Medulla oblongata (tissue), 1 donor: ENCODE results near the gene TVP23A.
A peak's percentile ranks its signal among the peaks of the same experiment; 100 is the strongest.
"Not testable (repeated sequence)": the region's sequence is repeated elsewhere in the genome, so short reads cannot be mapped to it uniquely, and the experiment has no call there.

Experiments used
- DNase-seq: peaks from one replicate; pipeline ENCODE4 v3.0.0-alpha.2; 2015; ENCODE audit errors: extremely low spot score

Gene TVP23A

DNA sequence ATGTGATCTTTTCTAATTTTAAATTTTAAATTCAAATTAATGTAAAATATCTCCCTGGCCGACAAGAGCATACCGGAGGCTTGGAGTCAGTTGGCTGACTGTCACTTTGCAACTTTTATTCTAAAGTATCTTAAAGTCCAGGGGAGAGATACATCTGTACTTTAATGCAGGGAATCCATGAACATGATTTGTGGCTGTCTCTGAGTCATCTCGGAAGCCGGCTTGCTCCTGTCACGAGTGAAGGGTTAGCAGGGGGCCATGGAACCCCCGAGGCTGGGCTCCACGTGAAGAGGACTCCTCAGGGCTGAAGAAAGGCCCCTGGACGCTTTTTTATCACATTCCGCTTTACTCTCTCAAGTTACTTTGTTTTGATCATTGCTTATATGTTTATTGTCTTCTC is 13.3 kb downstream of the TVP23A start:
- no peak for DNase-seq

DNA sequence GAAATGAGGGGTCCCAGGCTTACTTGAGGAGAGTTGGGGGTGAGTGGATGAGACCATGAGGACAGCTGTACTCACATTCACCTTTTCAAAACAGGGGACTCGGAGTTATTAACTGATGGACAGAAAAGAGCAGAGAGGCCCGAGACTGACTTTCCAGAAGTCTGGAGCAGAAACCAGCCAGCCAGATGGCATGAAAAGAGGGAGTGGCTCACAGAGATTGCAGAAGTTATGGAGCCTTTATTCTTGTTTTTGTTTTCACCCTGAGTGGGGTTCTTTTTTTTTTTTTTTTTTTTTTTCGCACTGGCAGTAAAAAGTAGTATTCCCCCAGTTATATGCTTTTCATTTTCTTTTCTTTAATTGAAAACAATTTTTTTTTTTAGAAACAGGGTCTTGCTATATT is 18.9 kb downstream of the TVP23A start:
- no peak for DNase-seq

DNA sequence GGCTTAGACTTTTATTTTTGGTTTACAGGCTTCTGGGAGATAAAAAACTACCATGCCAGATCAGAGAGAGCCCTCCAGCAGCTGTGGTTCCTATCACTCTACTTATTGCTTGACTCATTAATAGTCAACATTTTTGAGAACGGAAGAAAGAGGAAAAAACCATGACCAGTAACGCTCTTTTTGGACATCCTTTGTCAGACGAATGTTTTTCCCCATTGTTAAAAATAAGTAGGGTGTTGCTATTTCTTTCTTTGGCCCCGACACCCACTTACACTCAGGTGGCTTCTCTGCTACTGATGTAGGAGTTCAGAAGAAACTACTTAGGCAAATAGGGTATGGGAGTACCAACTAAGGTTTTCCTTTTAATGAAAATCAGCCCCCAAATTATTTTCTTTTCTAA is 27.5 kb downstream of the TVP23A start:
- no peak for DNase-seq

DNA sequence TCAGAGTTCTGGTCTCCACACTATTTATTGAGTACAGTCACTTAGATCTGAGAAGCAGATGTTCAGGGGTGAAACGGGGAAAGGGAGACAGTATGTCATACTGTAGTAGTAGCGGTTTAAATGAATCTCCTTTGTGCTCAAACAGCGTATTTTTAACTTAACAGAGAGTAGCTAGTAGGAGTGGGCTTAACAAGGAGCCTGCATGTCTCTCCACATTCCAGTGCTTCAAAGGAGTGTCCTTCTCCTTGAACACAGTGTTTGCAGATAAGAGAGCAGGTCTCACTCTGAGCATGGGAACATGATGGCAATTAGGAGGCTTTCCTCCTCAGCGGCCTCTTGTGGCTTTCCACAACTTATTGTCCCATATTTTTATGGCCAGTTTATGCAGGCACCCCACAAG is 30.0 kb downstream of the TVP23A start:
- DNase-seq = not testable (repeated sequence)

DNA sequence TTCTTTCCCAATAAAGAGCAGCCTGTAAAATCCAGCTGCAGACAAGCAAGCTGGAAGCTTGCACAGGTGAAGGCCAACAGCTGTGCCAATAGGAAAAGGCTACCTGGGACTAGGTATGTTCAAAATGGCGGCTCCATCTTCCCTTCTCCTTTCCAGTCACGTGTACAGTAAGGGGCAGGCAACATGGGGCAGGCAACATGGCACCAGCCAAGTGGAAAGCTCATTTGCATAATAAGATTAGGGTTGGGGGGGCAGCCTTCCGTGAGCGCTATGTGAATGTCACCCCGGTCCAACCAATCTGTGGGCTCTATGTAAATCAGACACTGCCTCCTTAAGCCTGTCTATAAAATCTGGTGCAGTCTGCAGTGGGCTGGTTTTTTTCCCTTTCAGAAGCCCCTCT is 31.3 kb downstream of the TVP23A start:
- DNase-seq = no peak

DNA sequence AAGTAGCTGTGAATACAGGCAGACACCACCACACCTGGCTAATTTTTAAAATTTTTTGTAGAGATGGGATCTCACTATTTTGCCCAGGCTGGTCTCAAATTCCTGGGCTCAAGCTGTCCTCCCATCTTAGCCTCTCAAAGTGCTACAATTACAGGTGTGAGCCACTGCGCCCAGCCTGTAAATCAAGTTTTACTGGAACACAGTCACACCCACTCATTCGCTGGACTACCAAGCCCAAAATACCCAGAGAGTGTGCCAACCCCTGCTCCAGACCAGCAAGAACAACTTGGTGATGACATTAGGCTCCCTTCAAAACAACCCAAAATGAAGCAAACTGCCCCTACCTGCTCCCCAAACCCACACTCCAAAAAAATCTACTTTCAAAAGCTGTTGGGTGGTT is 36.0 kb downstream of the TVP23A start:
- DNase-seq = no peak

DNA sequence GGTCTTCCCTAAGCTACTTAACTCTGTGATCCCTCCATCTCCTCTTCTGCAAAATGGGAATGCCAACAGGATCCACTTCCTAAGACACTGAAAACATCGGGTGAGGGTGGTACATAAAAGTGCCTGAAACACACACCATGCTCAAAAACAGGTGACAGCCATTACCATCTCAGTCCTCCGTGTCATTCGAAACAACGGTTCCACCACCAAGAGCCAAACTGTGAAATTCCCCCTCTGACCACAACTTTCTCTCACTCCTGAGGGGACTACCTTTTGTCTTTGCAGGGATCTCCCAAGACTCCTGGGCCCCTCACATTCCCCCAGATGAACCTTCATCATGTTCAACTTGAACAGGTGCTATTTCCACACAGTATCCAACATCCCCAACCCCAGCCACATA is 38.0 kb downstream of the TVP23A start:
- DNase-seq = no peak

DNA sequence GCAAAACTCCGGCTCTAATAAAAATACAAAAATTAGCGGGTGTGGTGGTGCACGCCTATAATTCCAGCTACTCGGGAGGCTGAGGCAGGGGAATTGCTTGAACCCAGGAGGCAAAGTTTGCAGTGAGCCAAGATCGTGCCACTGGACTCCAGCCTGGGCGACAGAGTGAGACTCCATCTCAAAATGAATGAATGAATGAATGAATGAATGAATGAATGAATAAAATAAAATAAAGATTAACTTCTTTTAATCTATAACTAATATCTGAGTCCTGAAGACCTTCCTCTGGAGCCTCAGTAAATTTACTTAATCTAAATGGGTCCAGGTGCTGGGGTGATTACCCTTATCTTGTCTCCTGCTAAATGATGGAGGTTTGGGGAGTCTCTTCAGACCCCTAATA is 38.7 kb downstream of the TVP23A start:
- DNase-seq = not testable (repeated sequence)

DNA sequence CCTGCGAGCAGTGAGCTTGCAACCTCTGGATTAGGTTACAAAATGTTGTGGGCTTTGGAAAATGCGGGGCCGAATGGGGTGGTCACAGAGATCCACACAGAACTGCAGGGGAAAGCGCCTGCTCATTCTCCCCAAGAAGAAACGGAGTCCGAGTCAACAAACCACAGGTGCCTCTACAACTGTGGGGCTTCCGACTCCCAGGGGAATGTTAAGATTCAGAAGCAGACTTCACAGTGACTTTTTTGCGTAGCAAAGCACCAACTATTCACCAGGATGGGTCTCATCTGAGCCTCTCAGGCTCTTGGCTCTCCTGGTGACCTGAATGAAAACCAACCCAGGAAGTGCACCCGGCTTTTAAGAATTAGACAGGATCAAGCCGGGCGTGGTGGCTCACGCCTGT is 41.2 kb downstream of the TVP23A start:
- DNase-seq = no peak

DNA sequence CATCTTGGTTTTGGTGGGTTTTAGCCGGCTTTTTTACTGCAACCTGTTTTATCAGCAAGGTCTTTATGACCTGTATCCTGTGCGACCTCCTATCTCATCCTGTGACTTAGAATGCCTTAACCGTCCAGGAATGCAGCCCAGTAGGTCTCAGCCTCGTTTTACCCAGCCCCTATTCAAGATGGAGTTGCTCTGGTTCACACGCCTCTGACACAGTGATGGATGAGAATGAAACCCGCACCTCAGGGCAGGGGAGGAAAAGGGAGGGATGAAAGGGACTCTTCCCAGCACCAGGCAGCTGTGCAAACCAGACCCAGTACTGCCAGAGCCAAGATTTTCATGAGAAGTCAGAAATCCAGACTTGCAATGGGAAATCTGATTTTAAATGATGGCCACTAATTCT is 41.7 kb downstream of the TVP23A start:
- DNase-seq = not testable (repeated sequence)

DNA sequence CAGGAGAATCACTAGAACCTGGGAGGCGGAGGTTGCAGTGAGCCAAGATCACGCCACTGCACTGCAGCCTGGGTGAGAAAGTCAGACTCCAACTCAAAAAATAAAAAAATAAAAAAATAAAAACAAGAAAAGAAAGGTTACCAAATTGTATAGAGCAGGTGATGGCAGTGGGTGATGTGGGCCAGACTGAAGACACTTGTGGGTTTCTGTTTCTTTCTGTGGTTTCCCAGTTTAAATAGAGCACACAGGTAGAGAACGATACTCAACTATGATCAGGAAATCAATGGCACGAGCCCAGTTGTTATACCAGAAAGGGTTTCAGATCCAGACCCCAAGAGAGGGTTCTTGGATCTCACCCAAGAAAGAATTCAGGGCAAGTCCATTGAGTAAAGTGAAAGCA is 42.3 kb downstream of the TVP23A start:
- no peak for DNase-seq

DNA sequence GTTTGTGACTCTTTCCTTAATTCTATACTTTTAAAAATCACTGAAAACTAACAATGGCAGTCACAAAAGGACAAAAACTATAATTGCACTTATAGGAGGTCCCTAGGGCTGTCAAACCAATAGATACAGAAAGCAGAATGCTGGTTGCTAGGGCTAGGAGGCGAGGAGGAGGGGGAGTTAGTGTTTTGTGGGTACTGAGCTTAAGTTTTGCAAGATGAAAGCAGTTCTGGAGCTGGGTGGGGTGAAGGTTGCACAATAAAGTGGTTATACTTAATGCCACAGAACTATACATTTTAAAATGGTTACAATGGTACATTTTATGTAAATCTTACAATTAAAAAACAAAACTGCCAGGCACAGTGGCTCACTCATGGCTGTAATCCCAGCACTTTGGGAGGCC is 47.7 kb downstream of the TVP23A start:
- DNase-seq = no peak

DNA sequence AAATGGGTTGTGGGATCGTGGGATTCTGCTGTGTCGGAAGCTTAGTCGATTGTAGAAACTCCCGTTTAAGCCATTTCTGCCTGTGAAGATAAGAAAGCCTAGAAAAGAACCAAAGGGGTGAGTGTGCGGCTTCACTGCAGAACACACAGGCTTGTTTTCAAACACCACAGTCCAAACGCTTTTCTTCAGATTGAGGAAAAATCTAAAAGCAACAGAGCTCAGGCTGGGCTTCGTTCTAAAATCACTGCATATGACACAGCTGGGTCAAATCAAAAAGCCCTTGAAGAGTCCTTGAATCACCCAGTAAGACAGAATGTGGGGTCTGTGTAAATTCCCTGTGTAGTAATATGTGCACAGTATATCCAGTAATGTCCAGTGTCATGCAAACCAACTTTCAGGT is 49.2 kb downstream of the TVP23A start:
- DNase-seq = no peak

DNA sequence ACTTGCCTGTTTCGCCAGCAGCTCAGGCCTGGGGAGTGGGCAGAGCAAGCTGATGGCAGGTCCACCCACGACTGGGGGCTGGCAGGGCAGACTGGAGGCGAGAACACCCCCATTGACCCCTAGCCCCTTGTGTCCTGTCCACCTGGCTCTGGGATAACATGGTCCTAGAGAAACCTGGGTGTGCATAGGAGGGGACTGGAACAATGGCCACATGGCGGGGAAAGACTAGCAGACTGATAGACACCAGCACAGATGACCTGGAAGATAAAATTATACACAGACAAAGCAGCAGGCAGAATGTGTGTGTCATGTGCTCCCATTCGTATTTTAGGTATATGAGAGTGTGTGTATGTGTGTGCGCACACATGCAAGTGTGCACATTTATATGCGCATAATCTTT is 51.5 kb downstream of the TVP23A start:
- no peak for DNase-seq

DNA sequence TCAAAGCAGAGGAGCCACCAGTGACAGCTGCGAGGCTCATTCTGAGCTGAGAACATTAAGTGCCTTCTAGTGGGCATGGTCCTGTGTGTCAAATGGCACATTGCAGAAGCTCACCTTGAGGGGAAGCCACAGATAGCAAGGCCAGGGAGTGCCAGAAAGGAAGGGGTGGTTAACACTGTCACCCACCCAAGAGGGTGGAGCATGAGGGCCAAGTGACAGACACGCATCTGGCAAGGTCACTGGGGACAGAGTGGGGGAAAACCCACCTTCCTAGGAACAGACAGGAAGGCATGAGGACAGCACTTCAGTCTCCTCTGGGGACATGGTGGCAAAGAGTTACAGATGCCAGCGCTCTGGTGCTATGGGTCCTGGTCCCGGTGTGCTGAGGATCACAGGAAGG is 52.8 kb downstream of the TVP23A start:
- DNase-seq = no peak

DNA sequence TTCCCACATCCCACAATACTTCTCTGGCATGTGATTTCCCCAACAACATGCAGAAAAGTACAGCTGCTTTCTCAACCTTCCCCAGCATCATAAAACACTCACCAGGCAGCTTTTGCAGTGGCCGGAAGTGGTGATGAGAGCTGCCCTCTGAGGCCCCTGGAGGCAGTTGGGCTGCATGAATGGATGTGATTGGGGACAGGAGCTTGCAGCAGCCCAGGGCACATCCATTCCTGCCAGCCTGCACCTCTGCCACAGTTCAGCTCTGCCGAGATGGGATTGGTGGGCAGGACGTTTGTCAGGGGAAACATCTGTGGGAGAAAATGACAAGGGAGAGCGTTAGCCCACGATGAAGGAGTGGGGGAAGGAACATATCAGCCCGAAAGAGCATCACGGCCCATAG is 55.1 kb downstream of the TVP23A start:
- no peak for DNase-seq

DNA sequence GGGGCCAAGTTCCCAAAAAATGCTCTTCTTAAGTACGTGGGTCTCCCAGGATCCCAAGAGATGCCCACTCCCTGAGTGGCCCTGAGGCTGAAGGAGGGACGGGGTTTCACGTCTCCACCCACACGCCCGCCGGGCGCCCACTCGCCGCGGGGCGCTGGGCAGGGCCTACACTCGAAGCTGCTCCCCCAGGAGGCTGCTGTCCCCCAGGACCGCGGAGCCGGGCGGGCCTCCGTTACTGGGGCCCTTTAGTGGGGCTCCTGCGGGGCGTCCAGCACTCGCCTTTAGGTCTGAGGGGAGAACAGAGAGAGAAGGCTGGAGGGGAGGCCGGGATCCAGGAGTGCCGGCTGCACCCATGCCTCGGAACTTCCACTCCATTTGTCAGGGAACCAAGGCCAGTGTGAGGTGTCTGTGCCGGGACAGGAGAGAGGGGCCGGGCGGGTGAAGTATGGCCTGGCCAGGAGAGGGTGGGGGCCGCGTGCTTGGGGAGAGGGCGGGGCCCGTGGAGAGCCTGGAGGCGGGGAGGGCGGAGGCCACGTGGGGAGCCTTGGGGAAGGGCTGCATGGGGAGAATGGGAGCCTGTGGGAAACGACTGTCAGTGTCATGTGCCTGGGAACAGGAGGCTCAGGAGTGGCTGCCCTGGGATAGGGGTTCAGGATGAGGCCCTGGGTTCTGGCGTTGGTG is 56.1 kb downstream of the TVP23A start:
- no peak for DNase-seq

DNA sequence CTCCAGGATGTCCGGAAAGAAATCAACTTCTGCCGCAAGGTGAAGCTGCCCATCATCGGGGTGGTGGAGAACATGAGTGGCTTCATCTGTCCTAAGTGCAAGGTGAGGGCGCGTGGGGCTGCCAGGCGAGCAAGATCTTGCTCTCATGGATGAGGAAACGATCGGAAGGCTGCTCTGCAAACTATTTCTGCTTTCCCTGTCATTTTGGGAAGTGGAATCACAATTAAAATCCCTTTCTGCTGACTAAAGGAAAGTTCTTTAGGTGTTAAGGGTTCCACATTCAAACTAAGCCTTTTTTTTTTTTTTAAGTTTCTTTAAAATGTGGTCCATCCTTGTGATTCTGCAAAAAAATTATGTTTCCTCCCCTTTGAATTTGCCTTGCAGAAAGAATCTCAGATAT is 57.2 kb downstream of the TVP23A start:
- peak; percentile 45 for DNase-seq

DNA sequence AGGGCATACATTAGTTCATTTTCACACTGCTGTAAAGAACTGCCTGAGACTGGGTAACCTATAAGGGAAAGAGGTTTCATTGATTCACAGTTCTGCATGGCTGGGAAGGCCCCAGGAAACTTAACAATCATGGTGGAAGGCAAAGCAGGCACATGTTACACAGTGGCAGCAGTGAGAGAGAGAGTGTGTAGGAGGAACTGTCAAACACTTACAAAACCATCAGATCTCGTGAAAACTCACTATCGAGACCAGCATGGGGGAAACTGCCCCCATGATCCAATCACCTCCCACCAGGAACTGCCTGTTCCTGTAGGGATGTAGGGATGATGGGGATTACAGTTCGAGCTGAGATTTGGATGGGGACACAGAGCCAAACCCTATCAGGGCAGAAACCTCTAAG is 57.7 kb downstream of the TVP23A start:
- DNase-seq = no peak

DNA sequence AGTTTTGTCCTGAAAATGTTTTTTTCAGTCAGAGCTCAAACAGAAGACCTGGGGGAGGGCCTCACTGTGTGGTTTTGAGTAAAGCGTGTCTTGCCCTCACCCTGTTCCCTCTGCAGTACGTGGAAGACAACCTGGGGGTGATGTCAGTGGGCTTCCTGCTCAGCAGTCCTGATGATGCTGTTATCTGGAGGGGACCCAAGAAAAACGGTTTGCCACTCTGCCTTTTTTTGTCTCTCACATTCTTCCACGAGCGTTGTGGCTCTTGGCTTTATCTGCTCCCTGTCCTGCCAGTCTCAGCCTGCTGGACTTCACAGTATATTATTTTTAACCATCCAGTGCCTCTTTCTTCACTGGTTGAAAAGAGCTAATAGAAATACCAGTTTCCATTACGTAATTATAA is 62.0 kb downstream of the TVP23A start:
- DNase-seq = no peak

DNA sequence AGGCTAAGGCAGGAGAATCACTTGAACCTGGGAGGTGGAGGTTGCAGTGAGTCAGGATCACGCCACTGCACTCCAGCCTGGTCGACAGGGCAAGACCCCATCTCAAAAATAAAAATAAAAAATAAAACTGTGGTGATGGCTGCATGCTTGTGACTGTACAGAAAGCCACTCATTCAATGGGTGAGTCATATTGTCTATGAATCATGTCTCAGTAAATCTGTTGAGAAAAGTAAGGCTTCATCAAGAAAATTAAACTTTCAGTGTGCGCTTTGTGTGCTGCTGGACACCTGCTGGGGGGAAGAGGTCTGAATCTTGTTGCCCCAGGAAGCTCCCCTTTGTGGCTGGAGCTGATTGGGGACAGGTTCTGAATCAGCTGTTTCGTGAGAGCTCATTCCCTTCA is 63.7 kb downstream of the TVP23A start:
- no peak for DNase-seq

DNA sequence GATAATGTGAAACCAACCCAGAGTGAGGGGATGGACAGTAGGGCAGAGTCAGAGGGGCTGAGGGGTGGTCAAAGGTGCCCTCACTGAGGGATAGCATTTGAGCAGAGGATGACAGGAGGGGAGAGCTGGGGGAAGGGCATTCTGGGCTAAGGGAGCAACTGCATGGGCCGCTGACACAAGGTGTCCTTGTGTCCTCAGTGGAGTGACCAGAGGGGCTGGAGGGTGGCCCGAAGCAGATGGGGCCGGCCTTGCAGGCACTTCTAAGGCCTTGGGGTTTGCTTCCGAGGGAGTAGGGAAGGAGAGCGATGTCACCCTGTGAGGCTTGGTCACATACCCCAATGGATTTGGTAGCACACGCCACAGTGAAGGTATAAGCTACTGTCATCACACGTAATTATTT is 64.9 kb downstream of the TVP23A start:
- DNase-seq = no peak

DNA sequence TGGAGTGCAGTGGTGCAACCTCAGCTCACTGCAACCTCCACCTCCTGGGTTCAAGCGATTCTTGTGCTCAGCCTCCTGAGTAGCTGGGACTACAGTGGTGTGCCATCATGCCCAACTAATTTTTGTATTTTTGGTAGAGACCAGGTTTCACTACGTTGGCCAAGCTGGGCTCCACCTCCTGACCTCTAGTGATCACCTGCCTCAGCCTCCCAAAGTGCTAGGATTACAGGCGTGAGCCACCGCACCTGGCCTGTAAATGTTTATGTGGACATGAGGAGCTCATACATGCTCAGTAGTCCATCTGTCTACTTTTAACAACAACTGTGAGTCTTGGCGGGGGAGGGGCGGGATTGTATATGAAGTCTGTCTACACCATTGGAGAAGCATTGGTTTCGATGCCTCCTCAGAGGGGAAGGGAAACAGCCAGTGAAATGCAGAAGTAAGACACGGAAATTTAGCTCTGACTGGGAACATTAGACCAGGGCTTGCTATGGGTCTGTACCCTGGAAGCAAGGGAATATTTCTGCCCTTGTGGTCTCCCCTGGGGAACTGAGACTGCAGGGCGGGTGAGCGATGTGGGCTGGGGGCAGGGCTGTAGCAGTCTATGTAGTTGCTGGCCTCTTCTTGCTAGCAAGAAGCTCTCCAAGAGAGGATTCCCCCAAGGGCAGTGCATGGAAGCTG is 65.6 kb downstream of the TVP23A start:
- DNase-seq = peak; percentile 89

DNA sequence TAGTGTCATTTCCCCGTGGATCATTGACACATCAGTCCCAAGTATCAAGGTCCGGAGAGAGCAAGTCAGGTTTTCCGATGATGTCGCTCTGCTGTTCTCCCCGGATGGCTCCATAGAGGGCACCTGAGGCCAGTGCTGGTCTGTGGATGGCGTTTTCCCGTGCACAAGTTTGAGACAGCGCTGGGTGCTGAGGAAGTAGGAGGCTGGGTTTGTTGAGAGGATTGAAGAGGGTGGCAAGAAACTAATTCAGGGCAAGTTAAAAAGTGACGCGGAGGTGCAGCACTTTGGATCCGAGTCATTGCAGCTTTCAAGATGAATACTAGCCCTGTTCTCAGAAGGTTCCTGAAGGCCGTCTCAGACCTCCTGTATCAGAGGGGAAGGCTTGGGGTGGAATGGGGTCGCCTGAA is 67.3 kb downstream of the TVP23A start:
- no peak for DNase-seq
